Gastrocnemius medialis (tissue), 4 donors: ENCODE data around the gene BAHCC1.

Source experiments
- POLR2A ChIP-seq, 2 donors: fragments of 450-650 bp; IDR thresholded peaks; one replicate each; pipeline ENCODE4 v1.6.1; 2017; ENCODE audit warnings: antibody characterized with exemption in 2 of 2, mild to moderate bottlenecking in 2 of 2, moderate library complexity in 2 of 2
- TF ChIP-seq, protein P1 (sequence below), 5 experiments: fragments of 450-650 bp in 3 of 5; fragments of 200-600 bp in 2 of 5; sonication (generic) in 2 of 5; IDR thresholded peaks in 4 of 5; conservative IDR thresholded peaks in 1 of 5; 1 replicate in 4 of 5; 2 replicates in 1 of 5; pipeline ENCODE4 v1.5.1; 2016 to 2019; ENCODE audit warnings: antibody characterized with exemption in 5 of 5, mild to moderate bottlenecking in 3 of 5, moderate library complexity in 3 of 5

DNA sequence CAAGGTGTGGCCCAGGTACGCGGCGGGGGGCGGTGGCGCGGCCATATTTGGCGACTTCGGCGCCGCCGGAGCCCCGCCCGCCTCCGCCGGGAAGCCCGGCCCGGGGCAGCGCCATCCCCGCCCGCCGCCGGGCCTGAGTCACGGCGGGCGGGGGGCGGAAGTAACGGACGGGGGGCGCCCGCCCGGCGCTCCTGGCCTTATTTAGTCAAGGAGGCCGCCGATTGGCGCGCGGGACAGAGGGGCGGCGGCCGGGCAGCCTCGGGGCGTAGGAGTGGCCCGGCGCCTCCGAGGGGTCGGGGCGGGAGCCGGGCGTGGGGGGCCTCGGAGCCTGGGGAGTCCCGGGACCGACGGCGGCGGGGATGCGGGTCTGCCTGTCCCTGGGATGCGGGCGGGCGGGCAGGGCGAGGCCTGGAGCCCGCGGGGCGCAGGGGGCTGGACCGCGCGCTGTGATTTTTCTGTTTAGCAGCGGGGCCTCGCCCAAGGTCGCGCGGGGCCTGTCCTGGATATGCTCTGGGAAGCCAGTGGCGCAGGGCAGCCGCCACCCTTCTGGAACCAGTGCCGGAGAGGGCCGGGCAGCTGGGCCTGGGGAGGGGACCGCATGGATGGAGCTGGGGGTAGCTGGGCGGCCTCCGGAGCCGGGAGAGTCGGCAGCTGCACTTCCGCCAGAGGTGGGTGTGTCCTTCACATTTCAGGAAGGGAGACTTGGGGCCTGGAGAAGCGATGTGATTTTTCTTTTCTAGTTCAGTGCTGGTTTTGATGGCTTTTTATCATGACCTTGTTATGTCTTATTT, 119.7 kb downstream of the BAHCC1 start:
- TF ChIP-seq, protein P1, sequence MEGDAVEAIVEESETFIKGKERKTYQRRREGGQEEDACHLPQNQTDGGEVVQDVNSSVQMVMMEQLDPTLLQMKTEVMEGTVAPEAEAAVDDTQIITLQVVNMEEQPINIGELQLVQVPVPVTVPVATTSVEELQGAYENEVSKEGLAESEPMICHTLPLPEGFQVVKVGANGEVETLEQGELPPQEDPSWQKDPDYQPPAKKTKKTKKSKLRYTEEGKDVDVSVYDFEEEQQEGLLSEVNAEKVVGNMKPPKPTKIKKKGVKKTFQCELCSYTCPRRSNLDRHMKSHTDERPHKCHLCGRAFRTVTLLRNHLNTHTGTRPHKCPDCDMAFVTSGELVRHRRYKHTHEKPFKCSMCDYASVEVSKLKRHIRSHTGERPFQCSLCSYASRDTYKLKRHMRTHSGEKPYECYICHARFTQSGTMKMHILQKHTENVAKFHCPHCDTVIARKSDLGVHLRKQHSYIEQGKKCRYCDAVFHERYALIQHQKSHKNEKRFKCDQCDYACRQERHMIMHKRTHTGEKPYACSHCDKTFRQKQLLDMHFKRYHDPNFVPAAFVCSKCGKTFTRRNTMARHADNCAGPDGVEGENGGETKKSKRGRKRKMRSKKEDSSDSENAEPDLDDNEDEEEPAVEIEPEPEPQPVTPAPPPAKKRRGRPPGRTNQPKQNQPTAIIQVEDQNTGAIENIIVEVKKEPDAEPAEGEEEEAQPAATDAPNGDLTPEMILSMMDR (IDR thresholded peaks at IDR 0.05 in 4 of 5, conservative IDR thresholded peaks at IDR 0.05 in 1 of 5), result no peak
- peak; percentile 89 for TF ChIP-seq POLR2A (IDR thresholded peaks at IDR 0.05)
